AG10803 (cell line): Measurements from ENCODE around the gene CACHD1.

Source experiments
- DNase-seq: peaks from one replicate; pipeline ENCODE4 v3.0.0; 2010; ENCODE audit warnings: low read depth
- H3K4me3 ChIP-seq: 2 replicates; pipeline ENCODE4 v1.5.1; 2011; ENCODE audit warnings: mild to moderate bottlenecking, low read length, control low read depth
- CTCF ChIP-seq: conservative IDR thresholded peaks from 2 replicates; pipeline ENCODE4 v1.5.1; 2011; ENCODE audit warnings: mild to moderate bottlenecking, low read length, control low read depth, inconsistent platforms

The CACHD1 gene

GRCh38 chr1:64478594-64479470 lies 8.9 kb downstream of the CACHD1 start:
- no peak overlapping the region for H3K4me3 ChIP-seq
- DNase-seq: no peak
- no peak for TF ChIP-seq CTCF

GRCh38 chr1:64479874-64480273 lies 9.9 kb downstream of the CACHD1 start:
- no peak overlapping the region for H3K4me3 ChIP-seq
- no peak for DNase-seq
- TF ChIP-seq CTCF: no peak

- DNase-seq: no peak
- no peak for TF ChIP-seq CTCF
- no peak overlapping the region for H3K4me3 ChIP-seq
Observed at GRCh38 chr1:64480999-64481772, 11.3 kb downstream of the CACHD1 start.

- no peak for DNase-seq
- no peak for TF ChIP-seq CTCF
- no peak overlapping the region for H3K4me3 ChIP-seq
Observed at GRCh38 chr1:64482128-64482527, 12.2 kb downstream of the CACHD1 start.

GRCh38 chr1:64482720-64483119 lies 12.8 kb downstream of the CACHD1 start:
- no peak for TF ChIP-seq CTCF
- H3K4me3 ChIP-seq: no peak overlapping the region
- DNase-seq: peak; percentile 20

GRCh38 chr1:64483731-64484414 lies 13.9 kb downstream of the CACHD1 start:
- no peak for DNase-seq
- H3K4me3 ChIP-seq: no peak overlapping the region
- TF ChIP-seq CTCF: no peak
